Cardiac fibroblast (primary cell): ENCODE data around the gene SEL1L3.
A peak's percentile ranks its signal among the peaks of the same experiment; 100 is the strongest.

Experiments
- DNase-seq, 2 donors: peaks; one replicate each; pipeline versions ENCODE4 v3.0.0 to v3.0.0-alpha.2; 2010; ENCODE audit warnings: low read depth in 2 of 2
- H3K4me3 ChIP-seq, 2 donors: replicated peaks in 1 of 2; 1 replicate in 1 of 2; 2 replicates in 1 of 2; pipeline ENCODE4 v1.5.1; 2011; ENCODE audit warnings: low read depth in 2 of 2, low read length in 2 of 2, mild to moderate bottlenecking in 2 of 2, moderate library complexity in 1 of 2
- TF ChIP-seq, protein P1 (sequence below): IDR thresholded peaks from one replicate; pipeline ENCODE4 v1.5.1; 2011; ENCODE audit warnings: low read depth, mild to moderate bottlenecking, low read length, inconsistent platforms

Gene SEL1L3

GRCh38 chr4:25702848-25703247 lies 159.9 kb downstream of the SEL1L3 start:
- H3K4me3 ChIP-seq: no peak overlapping the region
- DNase-seq: peak; percentile 72 to 75
- TF ChIP-seq, protein P1, sequence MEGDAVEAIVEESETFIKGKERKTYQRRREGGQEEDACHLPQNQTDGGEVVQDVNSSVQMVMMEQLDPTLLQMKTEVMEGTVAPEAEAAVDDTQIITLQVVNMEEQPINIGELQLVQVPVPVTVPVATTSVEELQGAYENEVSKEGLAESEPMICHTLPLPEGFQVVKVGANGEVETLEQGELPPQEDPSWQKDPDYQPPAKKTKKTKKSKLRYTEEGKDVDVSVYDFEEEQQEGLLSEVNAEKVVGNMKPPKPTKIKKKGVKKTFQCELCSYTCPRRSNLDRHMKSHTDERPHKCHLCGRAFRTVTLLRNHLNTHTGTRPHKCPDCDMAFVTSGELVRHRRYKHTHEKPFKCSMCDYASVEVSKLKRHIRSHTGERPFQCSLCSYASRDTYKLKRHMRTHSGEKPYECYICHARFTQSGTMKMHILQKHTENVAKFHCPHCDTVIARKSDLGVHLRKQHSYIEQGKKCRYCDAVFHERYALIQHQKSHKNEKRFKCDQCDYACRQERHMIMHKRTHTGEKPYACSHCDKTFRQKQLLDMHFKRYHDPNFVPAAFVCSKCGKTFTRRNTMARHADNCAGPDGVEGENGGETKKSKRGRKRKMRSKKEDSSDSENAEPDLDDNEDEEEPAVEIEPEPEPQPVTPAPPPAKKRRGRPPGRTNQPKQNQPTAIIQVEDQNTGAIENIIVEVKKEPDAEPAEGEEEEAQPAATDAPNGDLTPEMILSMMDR: no peak

DNA sequence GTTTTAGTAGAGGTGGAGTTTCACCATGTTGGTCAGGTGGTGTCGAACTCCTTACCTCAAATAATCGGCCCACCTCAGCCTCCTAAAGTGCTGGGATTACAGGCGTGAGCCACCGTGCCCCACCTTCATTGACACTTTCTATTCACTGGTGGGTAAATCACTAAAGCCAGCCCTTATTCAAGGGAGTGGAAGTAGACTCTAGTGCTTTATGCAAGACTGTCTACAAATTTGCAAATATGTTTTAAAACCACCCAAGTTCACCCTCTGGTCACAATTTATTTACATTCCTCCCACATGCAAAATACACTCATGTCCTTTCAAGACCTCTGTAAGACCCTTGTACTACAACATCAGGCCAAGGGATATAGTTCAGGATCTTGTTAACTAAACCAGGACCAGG lies 162.1 kb downstream of the SEL1L3 start:
- DNase-seq: no peak
- H3K4me3 ChIP-seq: no peak overlapping the region
- TF ChIP-seq, protein P1: no peak

DNA sequence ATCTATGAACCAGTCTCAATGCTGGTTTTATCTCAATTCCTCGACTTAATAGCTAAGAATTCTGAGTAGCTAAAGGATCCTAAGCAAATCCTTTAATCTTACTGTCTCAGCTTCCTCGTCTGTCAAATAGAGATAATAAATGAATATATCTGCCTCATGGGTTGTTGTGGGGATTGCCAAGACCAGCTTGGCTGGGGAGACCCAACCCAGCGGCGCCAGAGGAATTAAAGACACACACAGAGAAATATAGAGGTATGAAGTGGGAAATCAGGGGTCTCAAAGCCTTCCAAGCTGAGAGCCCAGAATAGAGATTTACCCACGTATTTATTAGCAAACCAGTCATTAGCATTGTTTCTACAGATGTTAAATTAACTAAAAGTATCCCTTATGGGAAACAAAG lies 165.3 kb downstream of the SEL1L3 start:
- TF ChIP-seq, protein P1: no peak
- H3K4me3 ChIP-seq: no peak overlapping the region
- no peak for DNase-seq
